ENCODE data around the gene CTNNA3.

Gene CTNNA3

DNA sequence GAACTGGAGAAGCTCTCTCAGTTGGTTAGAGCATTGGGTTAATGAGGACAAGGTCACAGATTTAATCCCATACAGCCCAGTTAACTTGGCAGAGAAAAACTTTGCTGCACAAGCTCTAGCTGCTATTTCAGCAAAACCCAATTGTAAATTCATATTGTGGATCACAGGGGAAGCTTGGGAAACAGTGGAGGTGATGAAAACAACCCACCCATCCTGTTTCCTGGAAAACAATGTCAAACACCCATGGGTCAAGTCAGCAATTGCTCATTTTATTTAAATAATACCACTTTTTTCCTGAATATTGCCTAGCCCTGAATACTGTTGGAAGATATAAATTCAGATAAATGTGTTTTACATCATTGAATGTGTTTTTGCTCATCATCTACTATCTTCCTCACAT, 1670.8 kb downstream of the CTNNA3 start:
- TF ChIP-seq, protein P1, sequence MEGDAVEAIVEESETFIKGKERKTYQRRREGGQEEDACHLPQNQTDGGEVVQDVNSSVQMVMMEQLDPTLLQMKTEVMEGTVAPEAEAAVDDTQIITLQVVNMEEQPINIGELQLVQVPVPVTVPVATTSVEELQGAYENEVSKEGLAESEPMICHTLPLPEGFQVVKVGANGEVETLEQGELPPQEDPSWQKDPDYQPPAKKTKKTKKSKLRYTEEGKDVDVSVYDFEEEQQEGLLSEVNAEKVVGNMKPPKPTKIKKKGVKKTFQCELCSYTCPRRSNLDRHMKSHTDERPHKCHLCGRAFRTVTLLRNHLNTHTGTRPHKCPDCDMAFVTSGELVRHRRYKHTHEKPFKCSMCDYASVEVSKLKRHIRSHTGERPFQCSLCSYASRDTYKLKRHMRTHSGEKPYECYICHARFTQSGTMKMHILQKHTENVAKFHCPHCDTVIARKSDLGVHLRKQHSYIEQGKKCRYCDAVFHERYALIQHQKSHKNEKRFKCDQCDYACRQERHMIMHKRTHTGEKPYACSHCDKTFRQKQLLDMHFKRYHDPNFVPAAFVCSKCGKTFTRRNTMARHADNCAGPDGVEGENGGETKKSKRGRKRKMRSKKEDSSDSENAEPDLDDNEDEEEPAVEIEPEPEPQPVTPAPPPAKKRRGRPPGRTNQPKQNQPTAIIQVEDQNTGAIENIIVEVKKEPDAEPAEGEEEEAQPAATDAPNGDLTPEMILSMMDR (IDR thresholded peaks at IDR 0.05): no peak

DNA sequence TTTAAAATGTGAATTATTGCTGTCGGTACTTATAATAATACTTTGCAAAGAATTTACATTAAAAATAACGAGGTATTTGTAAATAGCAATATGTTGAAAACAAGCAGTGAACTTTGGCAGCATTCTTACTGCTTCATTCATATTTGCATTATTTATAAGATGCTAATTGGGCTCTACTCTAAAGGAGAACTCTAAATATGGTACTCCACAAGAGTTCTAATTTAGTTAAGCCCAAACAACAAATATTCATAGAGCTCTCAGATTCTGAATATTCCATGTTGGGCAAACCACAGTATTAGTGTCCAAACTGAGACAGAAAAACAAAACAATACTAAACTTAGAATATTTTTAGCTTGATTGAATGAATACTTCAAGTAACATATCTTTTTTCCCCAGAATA, 1674.6 kb downstream of the CTNNA3 start:
- TF ChIP-seq, protein P1 (IDR thresholded peaks at IDR 0.05): no peak

DNA sequence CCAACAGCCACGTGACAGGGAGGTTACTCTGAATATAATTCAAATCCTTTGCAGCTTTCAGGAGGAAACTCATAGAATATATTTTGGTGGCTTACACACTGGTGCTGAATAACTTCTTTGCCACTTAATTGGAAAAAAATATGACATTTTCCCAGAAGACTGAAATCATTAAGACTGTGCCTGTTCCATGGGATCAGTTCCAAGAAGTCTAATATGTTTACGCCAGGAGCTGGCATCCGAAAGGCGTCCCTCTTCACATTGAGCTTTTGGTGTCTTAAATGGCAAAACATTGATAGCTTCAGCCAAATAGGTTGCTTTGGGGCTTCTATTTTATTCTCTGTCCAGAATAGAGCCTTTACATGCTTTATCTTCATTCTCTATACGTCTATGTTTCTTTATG, 1687.8 kb downstream of the CTNNA3 start:
- TF ChIP-seq, protein P1 (IDR thresholded peaks at IDR 0.05): no peak

DNA sequence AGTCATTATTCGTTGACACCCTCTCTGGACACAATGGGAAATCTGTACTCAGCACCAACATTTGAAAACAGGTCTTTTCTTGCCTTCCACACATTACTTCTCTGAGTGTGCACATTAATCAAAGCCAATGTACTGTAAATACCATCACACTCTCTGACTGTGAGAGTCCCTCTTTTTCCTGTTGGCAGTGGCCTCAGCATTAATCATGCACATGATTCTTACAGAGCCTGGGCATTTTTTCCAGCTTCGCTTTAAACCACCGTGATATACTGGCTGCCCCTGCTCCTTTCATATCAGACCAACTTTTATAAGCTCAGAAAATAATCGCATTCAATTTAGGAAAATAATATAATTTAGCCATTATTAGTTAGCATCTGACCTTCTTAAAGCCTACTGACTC, 1689.6 kb downstream of the CTNNA3 start:
- TF ChIP-seq, protein P1 (IDR thresholded peaks at IDR 0.05): no peak

DNA sequence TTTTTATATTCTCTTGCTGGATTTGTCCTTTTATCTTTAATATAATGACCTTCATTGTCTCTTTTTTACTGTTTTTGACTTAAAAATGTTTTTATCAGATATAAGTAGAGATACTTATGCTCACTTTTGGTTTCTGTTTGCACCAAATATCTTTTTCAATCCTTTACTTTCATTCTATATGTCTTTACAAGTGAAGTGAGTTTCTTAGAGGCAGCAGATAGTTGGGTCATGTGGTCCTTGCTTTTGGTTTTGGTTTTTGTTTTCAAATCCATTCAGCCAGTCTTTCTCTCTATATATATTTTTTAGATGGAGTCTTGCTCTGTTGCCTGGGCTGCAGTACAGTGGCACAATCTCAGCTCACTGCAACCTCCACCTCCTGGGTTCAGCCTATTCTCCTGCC, 1702.5 kb downstream of the CTNNA3 start:
- TF ChIP-seq, protein P1 (IDR thresholded peaks at IDR 0.05): no peak

DNA sequence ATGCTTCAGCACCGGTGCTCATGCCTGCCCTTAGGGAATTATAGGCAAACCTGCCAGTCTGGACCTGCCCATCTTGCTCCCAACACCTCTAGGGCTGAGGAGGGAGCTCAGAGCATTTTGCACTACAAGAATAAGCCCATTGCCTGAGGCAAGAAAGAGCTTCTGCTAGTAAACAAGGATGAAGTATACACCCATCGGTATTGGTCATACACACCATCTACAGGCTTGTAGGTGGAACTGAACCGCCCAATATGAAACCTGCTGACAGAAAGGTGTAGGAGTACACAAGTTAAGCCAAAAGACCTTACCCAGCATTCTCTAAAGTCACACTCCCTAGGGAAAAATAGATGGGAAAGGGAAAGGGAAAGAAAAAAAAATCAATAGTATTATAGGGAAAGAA, 1727.1 kb downstream of the CTNNA3 start:
- TF ChIP-seq, protein P1 (IDR thresholded peaks at IDR 0.05): no peak

DNA sequence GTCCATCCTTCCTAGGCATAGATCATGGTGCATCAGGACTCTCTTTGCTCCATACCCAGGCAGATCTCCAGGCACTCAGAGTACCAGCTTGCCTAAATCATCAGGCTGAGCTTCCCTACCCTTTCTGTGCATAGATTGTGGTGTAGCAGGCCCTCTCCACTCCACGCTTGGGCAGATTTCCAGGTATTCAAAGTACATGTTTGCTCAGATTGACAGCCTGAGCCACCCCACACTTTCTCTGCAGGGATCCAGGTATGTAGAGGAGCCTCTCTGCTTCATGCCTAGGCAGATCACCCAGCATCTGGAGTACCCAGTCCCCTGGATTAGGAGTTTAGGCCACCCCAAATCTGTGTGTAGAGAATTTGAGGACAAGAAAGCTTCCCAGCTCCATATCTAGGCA, 1727.6 kb downstream of the CTNNA3 start:
- TF ChIP-seq, protein P1 (IDR thresholded peaks at IDR 0.05): no peak

DNA sequence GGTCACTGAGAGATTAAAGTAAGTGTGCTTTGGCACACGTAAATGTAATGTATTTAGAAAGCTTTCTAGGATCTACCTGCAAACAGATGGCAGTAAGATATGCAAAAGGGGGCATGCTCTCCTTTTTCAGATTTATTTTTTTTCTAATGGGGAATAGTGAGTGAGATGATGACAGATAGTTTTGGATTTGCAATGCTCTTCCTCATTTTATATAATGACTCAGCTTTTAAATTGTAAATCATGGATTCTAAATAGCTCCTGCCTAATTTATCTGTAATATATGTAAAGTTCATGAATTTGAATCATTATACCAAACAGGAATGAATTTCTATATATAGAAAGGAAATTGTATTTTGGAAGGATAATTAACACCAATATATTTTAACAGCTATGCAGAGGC, 1731.8 kb downstream of the CTNNA3 start:
- TF ChIP-seq, protein P1 (IDR thresholded peaks at IDR 0.05): no peak

Measured in LNCAP (cell line).